Activated CD4-positive, alpha-beta memory T cell treated with anti-CD3 and anti-CD28 coated beads for 36 hours (primary cell): ENCODE data around the gene VIPR2. TPM values are rescaled to one million over a fixed set of nuclear protein-coding genes. Genes with fewer than 3 reads are reported as not detected.
A peak's percentile ranks its signal among the peaks of the same experiment; 100 is the strongest.
"Not testable (repeated sequence)": the region's sequence is repeated elsewhere in the genome, so short reads cannot be mapped to it uniquely, and the experiment has no call there.

Source experiments
- CTCF ChIA-PET: fragments of 350-600 bp; sonication (Branson Sonifier 250); formaldehyde crosslinking; loops from one replicate; lab custom pipeline; 2021; ENCODE audit warnings: antibody characterized with exemption, inconsistent platforms; lab: Charles Lee
- POLR2A ChIA-PET: fragments of 350-600 bp; sonication (Branson Sonifier 250); formaldehyde crosslinking; loops from one replicate; lab custom pipeline; 2021; ENCODE audit warnings: antibody characterized with exemption; lab: Charles Lee
- DNase-seq: peaks from one replicate; pipeline ENCODE4 v3.0.0-alpha.2; 2020
- H3K27ac Mint-ChIP-seq: one replicate; pipeline ENCODE4 v1.8.0; 2021; ENCODE audit warnings: mixed read lengths
- H3K27me3 Mint-ChIP-seq: one replicate; pipeline ENCODE4 v1.8.0; 2021; ENCODE audit warnings: mixed read lengths
- H3K36me3 Mint-ChIP-seq: one replicate; pipeline ENCODE4 v1.8.0; 2021; ENCODE audit warnings: mixed read lengths
- H3K4me1 Mint-ChIP-seq: one replicate; pipeline ENCODE4 v1.8.0; 2021; ENCODE audit warnings: low read depth, mixed read lengths
- H3K4me3 Mint-ChIP-seq: one replicate; pipeline ENCODE4 v1.8.0; 2021; ENCODE audit warnings: mild to moderate bottlenecking, mixed read lengths
- H3K9me3 Mint-ChIP-seq: one replicate; pipeline ENCODE4 v1.8.0; 2021; ENCODE audit warnings: mixed read lengths
- intact Hi-C: fragments of 100-400 bp; cut with micrococcal nuclease; formaldehyde crosslinking; loops from one replicate; pipeline ENCODE4 v1.15.1; 2023
- total RNA-seq, 2 experiments: library from RNA; stranded (reverse); gene quantifications; one replicate each; pipeline ENCODE4 v1.2.3, GENCODE V29; 2021

The VIPR2 gene
- total RNA-seq, 2 experiments from 2014 or later: 0.55 to 0.56 TPM

DNA sequence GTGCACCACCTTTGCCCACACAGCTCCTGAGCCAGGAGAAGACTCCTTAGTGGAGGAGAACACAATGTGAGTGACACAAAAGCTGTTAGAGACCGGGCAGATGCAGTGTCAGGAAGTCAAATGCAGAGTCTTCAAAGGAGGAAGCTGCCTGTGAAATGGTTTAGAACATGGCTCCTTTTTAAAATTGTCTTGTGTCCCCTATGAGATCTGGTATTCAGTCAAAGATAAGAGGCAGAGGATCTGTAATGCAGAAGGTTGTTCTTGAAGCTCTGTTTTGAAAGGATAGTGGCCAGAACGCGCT lies 133.0 kb downstream of the VIPR2 start:
- no peaks in the 10 kb centered on the region for H3K36me3 Mint-ChIP-seq
- POLR2A ChIA-PET: no interaction called here
- H3K27me3 Mint-ChIP-seq: peaks cover 11% of the 10 kb centered on the region
- intact Hi-C loops: no loop called here
- H3K9me3 Mint-ChIP-seq: no peaks in the 10 kb centered on the region
- CTCF ChIA-PET: no interaction called here
- no peak overlapping the region for H3K27ac Mint-ChIP-seq
- H3K4me3 Mint-ChIP-seq: no peak overlapping the region
- DNase-seq: no peak
- peaks cover 3% of the 10 kb centered on the region for H3K4me1 Mint-ChIP-seq

DNA sequence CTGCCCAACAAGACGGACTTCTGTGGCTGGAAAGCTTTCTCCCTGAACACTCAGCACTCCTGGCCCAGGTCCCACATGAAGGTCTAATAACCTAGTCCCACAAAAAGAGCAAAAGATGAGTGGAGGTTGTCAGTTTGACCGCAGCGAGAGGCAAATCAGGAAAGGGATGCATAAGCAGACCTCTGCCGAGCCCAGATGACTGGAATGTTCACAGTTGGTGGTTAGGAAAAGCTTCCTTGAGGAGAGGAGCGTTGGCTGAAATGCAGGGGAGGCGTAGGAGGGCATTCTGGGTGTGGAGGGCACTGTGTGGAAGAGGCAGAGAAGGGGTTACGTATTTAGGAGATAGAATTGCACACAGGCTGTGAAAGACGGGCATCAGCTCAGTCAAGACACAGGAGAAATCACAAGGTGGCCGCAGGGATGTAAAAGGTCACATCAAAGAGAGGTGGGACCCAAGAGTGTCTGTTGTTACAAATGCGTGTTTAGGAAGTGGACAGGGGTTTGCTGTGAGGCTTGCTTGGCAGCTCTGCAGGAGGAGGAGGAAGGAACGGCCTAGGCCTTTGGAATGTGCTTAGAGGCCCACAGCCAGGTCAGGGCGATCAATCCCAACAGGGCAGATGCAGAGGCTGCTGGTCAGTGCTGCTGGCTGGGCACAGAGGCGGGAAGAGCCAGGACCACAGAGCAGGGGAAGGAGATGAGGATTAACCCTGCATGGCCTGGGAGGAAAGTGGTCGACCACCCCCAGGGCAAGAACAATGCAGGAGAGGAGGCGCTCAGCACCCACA lies 133.5 kb downstream of the VIPR2 start:
- CTCF ChIA-PET: no interaction called here
- POLR2A ChIA-PET: no interaction called here
- H3K4me3 Mint-ChIP-seq: no peak overlapping the region
- DNase-seq: no peak
- H3K4me1 Mint-ChIP-seq: peaks cover 4% of the 10 kb centered on the region
- H3K9me3 Mint-ChIP-seq: no peaks in the 10 kb centered on the region
- no peak overlapping the region for H3K27ac Mint-ChIP-seq
- intact Hi-C loops: no loop called here
- no peaks in the 10 kb centered on the region for H3K36me3 Mint-ChIP-seq
- H3K27me3 Mint-ChIP-seq: peaks cover 11% of the 10 kb centered on the region

DNA sequence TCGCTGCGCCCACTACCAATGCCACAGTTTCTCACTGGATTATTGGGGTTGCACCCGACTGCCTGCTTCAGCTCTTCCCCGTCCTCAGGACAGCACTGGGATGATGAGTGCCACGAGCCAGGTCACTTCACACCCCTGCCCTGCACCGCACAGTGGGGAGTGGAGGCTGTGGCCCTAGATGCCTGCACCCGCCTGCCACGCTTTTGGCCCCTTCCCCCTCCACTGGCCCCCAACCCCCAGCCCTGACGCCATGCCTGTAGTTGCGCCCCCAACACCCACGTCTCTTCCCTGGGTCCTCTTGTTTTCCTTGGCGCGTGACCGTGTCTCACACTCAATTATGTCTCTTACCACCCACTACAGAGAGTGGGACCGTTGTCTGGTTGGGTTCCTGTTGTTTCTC lies 134.3 kb downstream of the VIPR2 start:
- Mint-ChIP-seq H3K36me3 (no peaks in the 10 kb centered on the region), H3K27ac (no peak overlapping the region), H3K4me1 (peaks cover 7% of the 10 kb centered on the region), H3K27me3 (peaks cover 11% of the 10 kb centered on the region), H3K9me3 (no peaks in the 10 kb centered on the region), H3K4me3 (no peak overlapping the region)
- POLR2A ChIA-PET: no interaction called here
- intact Hi-C loops: no loop called here
- CTCF ChIA-PET: no interaction called here
- DNase-seq: no peak

DNA sequence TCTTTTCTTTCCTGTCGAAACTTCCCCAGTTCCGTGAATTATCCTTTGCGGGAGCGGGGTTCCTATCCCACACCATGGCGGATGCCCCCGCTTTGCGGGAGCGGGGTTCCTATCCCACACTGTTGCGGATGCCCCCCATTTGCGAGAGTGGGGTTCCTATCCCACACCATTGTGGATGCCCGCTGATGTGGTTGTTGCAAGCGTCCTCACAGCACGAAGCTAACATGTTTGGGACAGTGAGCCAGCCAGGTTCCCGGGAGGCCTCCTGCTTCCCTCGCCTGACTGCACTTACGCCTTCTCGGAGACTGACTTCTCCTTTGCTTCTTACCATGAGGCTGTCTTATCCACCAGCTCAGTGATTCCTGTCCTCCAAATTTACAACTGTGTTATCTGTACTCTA lies 134.7 kb downstream of the VIPR2 start:
- POLR2A ChIA-PET: no interaction called here
- peaks cover 10% of the 10 kb centered on the region for H3K4me1 Mint-ChIP-seq
- no peak overlapping the region for H3K27ac Mint-ChIP-seq
- H3K4me3 Mint-ChIP-seq: no peak overlapping the region
- no peaks in the 10 kb centered on the region for H3K36me3 Mint-ChIP-seq
- intact Hi-C loops: no loop called here
- H3K9me3 Mint-ChIP-seq: no peaks in the 10 kb centered on the region
- no peak for DNase-seq
- CTCF ChIA-PET: interaction anchor here (1.2 kb wide), 1 partner anchor 33 kb away, joined by 3 read pairs; no protein-coding TSS in a partner anchor
- peaks cover 7% of the 10 kb centered on the region for H3K27me3 Mint-ChIP-seq

DNA sequence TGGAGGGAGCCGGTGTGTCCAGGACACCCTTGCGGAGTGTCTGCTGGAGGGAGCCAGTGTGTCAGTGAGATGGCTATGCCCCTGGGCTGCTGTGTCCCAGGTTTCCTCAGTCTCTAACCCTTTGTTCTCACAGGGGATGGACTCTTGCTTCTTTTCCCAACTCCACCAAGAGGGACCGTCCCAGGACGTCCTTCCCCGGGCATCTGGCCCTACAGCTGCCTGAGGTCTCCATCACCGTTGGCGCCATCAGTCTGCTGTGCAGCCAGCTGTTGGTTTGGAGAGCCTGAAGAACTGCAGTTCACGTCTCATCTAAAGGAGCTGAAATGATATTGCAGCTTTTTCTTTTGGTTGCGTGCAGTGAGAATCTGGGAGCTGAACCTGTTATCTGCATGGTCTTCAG lies 136.2 kb downstream of the VIPR2 start:
- no peaks in the 10 kb centered on the region for H3K9me3 Mint-ChIP-seq
- DNase-seq: no peak
- ChIA-PET POLR2A (no interaction called here), CTCF (no interaction called here)
- H3K4me3 Mint-ChIP-seq: no peak overlapping the region
- H3K36me3 Mint-ChIP-seq: no peaks in the 10 kb centered on the region
- H3K4me1 Mint-ChIP-seq: peaks cover 25% of the 10 kb centered on the region
- intact Hi-C loops: no loop called here
- H3K27ac Mint-ChIP-seq: no peak overlapping the region
- H3K27me3 Mint-ChIP-seq: peaks cover 7% of the 10 kb centered on the region

DNA sequence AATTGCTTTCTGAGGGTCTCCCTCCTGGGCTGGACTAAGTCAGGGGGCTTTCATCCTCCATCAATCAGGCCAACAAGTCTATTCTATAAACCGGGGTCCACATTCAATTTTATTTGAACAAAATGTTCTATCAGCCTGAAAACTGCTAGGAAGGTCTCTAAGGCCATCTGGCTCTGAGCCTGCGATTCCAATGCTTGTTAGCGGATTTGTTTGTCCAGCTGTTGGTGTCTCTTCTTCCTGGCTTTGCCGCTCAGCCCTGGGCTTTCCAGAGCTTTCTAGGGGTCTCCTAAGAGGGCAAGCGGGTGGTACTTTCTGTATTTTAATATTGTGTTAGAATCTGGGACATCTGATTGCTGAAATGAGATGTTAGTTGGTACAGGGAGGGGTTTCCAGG lies 136.7 kb downstream of the VIPR2 start:
- ChIA-PET CTCF (no interaction called here), POLR2A (no interaction called here)
- intact Hi-C loops: no loop called here
- Mint-ChIP-seq H3K27ac (no peak overlapping the region), H3K9me3 (no peaks in the 10 kb centered on the region), H3K36me3 (no peaks in the 10 kb centered on the region), H3K4me1 (peaks cover 29% of the 10 kb centered on the region), H3K27me3 (peaks cover 7% of the 10 kb centered on the region), H3K4me3 (no peak overlapping the region)
- no peak for DNase-seq

DNA sequence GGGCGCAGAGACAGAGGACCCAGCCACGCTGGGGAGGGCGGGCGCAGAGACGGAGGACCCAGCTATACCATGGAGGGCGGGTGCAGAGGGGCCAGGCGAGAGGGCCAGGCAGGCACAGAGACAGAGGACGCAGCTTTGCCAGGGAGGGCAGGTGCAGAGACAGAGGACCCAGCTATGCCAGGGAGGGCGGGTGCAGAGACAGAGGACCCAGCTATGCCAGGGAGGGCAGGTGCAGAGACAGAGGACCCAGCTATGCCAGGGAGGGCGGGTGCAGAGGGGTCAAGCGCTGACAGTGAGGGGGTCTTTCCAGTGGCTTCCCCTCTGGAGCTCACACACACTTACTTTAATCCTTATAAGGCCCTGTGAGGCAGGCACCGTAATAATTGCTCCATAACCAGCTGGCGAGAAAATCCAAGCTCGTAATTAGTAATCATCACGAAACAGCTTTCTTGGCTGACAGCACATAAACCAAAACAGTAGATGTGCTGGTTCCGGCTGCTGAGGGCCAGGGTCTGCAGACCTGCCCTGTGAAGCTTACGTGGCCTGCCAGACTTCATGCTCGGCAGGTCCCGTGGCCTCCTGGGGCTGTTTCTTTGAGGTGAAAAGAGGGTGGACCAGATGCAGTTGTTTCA lies 137.2 kb downstream of the VIPR2 start:
- intact Hi-C loops: no loop called here
- ChIA-PET POLR2A (no interaction called here), CTCF (no interaction called here)
- Mint-ChIP-seq H3K4me1 (peaks cover 29% of the 10 kb centered on the region), H3K27me3 (peaks cover 7% of the 10 kb centered on the region), H3K36me3 (no peaks in the 10 kb centered on the region), H3K27ac (no peak overlapping the region), H3K4me3 (no peak overlapping the region), H3K9me3 (no peaks in the 10 kb centered on the region)
- DNase-seq: no peak

DNA sequence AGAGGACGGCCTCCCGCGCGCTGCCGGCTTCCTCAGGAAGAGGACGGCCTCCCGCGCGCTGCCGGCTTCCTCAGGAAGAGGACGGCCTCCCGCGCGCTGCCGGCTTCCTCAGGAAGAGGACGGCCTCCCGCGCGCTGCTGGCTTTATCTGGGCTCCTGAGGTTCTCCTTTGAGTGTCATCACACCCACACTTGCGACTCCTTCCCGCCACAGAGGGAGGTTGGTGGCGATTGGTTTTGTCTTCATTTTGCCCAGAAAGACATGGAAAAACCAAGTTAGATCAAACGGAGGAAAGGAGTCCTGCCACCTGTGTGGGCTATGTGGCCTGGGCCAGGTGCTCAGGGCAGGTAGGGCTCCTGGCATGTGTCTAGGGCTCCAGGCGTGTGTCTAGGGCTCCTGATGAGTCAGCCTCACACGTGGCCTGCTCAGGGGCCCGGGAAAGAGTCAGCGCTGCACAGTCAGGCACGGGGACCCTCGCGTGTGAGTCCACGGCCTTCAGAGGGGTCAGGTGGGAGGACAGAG lies 138.0 kb downstream of the VIPR2 start:
- DNase-seq: no peak
- ChIA-PET CTCF (no interaction called here), POLR2A (no interaction called here)
- peak overlapping the region; percentile 17 for H3K4me3 Mint-ChIP-seq
- intact Hi-C loops: no loop called here
- no peaks in the 10 kb centered on the region for H3K9me3 Mint-ChIP-seq
- H3K27ac Mint-ChIP-seq: no peak overlapping the region
- peaks cover 29% of the 10 kb centered on the region for H3K4me1 Mint-ChIP-seq
- H3K36me3 Mint-ChIP-seq: no peaks in the 10 kb centered on the region
- peaks cover 7% of the 10 kb centered on the region for H3K27me3 Mint-ChIP-seq

DNA sequence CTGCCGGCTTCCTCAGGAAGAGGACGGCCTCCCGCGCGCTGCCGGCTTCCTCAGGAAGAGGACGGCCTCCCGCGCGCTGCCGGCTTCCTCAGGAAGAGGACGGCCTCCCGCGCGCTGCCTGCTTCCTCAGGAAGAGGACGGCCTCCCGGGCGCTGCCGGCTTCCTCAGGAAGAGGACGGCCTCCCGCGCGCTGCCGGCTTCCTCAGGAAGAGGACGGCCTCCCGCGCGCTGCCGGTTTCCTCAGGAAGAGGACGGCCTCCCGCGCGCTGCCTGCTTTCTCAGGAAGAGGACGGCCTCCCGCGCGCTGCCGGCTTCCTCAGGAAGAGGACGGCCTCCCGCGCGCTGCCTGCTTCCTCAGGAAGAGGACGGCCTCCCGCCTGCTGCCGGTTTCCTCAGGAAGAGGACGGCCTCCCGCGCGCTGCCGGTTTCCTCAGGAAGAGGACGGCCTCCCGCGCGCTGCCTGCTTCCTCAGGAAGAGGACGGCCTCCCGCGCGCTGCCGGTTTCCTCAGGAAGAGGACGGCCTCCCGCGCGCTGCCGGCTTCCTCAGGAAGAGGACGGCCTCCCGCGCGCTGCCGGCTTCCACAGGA lies 138.6 kb downstream of the VIPR2 start:
- DNase-seq, H3K36me3 Mint-ChIP-seq, CTCF ChIA-PET, POLR2A ChIA-PET, intact Hi-C loops, H3K27ac Mint-ChIP-seq, H3K4me3 Mint-ChIP-seq, H3K9me3 Mint-ChIP-seq, H3K27me3 Mint-ChIP-seq: not testable (repeated sequence)
- peaks cover 29% of the 10 kb centered on the region for H3K4me1 Mint-ChIP-seq

DNA sequence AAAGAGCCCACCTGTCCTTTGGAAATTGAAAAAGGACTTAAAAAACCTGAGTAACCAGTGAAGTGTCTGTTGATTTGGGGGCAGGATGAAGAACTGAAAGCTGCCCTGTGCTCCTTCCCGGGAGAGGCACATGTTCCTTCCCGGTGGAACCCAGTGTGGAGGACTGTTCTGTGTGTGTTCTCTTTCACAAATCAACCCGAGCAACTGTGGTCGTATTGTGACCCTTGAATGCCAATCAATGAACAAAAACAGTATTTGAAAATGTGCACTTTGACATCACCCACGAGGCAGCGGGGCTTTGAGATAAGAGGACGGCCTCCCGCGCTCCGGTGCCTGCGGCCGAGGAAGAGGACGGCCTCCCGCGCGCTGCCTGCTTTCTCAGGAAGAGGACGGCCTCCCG lies 139.0 kb downstream of the VIPR2 start:
- Mint-ChIP-seq H3K36me3 (no peaks in the 10 kb centered on the region), H3K27me3 (peaks cover 7% of the 10 kb centered on the region)
- CTCF ChIA-PET: no interaction called here

DNA sequence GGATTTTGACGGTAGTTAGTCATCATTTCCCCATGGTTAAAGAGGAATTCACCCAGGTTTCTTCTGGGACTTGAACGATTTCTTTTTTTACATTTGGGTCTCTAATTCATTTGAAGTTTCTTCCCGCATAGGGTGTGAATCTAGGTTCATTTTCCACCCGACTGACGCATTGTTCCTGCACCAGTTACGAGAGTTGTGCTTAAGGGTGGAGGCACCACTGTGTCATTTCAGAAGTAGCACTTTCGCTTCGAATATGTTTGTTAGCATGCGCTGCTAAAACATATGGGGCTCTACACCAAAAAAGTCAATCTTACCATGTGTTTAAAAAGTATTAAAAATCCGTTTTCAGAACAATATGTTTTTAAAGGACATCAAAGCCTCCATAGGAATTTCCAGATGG lies 140.3 kb downstream of the VIPR2 start:
- no peaks in the 10 kb centered on the region for H3K9me3 Mint-ChIP-seq
- H3K27me3 Mint-ChIP-seq: peaks cover 12% of the 10 kb centered on the region
- H3K36me3 Mint-ChIP-seq: no peaks in the 10 kb centered on the region
- H3K4me1 Mint-ChIP-seq: peaks cover 29% of the 10 kb centered on the region
- ChIA-PET POLR2A (no interaction called here), CTCF (no interaction called here)
- DNase-seq: peak; percentile 75
- intact Hi-C loops: loop anchor here (1.0 to 2.0 kb wide), 3 partner anchors 13 to 348 kb away; no protein-coding TSS in a partner anchor
- peak overlapping the region; percentile 68 for H3K27ac Mint-ChIP-seq
- H3K4me3 Mint-ChIP-seq: no peak overlapping the region

More for the DNA sequence above, 139.0 kb downstream of the VIPR2 start:
- H3K27ac Mint-ChIP-seq: peak overlapping the region; percentile 30
- intact Hi-C loops: loop anchor here (2.0 kb wide), 1 partner anchor 191 kb away; no protein-coding TSS in a partner anchor
- H3K9me3 Mint-ChIP-seq: no peaks in the 10 kb centered on the region
- no peak overlapping the region for H3K4me3 Mint-ChIP-seq
- no peak for DNase-seq
- POLR2A ChIA-PET: no interaction called here
- peaks cover 29% of the 10 kb centered on the region for H3K4me1 Mint-ChIP-seq

DNA sequence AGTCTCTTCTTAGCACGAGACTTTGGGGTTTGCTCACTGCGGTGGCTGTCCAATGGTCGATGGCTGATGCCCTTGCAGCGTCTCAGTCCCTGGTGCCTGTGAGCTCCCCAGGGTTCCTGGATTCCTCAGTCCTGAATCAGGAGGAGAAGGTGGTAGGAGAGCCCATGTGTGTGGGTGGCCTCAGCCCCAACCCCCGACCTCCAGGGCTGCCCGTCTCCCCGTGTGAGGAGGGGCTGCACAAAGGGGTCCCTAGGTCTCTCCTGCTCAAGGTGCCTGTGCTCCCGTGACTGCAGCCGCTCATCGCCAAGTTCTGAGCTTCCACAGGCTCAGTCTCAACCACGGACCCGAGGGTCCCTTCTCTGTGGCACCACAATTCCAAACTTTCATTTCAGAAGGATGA lies 142.9 kb downstream of the VIPR2 start:
- peaks cover 28% of the 10 kb centered on the region for H3K4me1 Mint-ChIP-seq
- H3K27me3 Mint-ChIP-seq: peaks cover 20% of the 10 kb centered on the region
- ChIA-PET POLR2A (no interaction called here), CTCF (interaction anchor here (2.6 kb wide), 1 partner anchor 25 kb away, joined by 9 read pairs; no protein-coding TSS in a partner anchor)
- H3K36me3 Mint-ChIP-seq: no peaks in the 10 kb centered on the region
- no peak overlapping the region for H3K27ac Mint-ChIP-seq
- H3K4me3 Mint-ChIP-seq: no peak overlapping the region
- no peaks in the 10 kb centered on the region for H3K9me3 Mint-ChIP-seq
- no peak for DNase-seq
- intact Hi-C loops: no loop called here
